Measurements from ENCODE around the gene DAGLB.
"Not testable (repeated sequence)": the region's sequence is repeated elsewhere in the genome, so short reads cannot be mapped to it uniquely, and the experiment has no call there.

The DAGLB gene

DNA sequence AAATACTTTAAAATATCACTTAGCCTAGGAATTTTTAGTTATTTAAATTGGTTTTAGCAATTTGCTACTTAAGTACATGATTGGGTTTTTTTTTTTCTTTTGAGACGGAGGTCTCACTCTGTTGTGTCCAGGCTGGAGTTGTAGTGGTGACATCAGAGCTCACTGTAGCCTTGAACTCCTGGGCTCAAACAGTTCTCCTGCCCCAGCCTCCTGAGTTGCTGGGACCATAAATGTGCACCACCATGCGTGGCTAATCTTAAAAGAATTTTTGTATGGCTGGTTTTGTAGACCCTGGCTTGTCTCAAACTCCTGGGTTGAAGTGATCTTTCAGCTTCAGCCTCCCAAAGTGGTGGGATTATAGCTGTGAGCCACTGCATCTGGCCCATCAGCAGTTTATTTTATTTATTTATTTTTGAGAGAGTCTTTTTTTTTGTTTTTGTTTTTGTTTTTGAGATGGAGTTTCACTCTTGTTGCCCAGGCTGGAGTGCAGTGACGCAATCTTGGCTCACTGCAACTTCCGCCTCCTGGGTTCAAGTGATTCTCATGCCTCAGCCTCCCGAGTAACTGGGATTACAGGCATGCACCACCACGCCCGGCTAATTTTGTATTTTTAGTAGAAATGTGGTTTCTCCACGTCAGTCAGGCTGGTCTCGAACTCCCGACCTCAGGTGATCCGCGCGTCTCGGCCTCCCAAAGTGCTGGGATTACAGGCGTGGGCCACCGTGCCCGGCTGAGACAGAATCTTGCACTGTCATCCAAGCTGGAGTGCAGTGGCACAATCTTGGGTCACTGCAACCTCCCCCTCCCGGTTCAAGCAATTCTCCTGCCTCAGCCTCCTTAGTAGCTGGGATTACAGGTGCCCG lies 47.3 kb downstream of the DAGLB start:
- in situ Hi-C loops (cut with HindIII; ENCODE audit: low sequenced_read_pairs) = not testable (repeated sequence)

DNA sequence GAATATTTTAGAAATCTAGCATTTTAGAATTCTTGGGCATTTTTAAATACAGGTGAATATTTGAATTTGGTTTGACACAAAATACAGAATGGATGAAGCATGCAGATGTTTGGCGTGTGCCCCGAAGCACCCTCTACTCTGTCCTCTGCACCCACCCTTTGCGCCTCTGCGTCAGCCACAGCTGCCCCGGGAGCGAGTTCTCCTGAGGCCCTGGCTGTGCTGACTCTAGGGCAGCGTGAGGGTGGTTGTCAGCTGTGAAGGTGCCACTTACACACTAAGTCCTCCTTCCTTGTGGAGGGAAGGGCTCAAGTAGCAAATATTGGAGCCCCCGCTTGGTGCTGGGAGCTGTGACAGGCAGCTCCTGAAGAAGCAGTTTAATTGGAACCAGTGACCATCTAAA lies 48.4 kb downstream of the DAGLB start:
- in situ Hi-C loops (cut with HindIII; ENCODE audit: low sequenced_read_pairs) = no loop called here

DNA sequence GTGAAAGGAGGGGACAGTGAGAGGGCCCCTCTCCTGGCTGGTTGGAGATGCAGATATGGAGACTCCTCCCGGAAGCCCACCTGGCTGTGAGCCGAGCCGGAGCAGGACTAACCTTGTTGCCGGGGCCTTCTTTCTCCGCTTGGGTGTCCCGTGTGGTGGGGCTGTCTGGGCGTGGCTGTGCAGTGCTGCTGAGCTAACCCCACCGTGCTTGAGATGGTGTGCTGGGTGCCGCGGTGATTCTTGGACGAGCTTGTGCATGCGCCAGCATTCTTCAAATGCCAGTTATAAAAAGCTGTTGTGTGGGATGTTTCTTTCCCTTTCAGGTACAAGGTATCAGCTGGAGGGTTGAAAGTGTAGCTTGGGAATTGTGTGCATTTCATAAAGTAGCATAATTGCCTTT lies 48.8 kb downstream of the DAGLB start:
- in situ Hi-C loops (cut with HindIII; ENCODE audit: low sequenced_read_pairs) = no loop called here

DNA sequence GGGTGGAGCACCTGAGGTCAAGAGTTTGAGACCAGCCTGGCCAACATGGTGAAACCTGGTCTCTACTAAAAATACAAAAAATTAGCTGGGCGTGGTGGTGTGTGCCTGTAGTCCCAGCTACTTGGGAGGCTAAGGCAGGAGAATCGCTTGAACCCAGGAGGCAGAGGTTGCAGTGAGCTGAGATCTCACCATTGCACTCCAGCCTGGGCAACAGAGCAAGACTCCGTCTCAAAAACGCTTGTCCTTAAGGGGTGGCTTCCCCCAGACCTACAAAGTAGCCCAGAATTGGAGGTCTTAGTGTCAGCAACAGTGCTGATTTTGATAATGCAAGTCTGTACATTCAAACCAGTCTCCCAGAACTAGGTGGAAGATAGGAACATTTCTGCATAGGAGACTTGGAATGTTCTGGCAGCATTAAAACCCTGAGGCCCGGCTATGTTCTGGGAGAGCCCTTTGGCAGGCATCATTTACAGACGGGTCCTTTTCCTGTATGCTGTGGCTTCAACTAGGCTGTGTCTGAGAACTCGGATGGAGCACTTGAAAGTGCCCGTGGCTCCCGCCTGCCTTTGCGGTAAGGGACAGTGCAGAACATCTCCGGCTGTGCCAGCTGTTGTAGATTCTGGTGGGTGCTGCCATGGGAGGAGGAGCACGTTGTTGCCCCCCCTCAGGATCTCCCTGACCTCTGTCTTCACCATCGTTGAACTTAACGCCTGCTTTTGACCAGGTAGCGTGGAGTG lies 49.8 kb downstream of the DAGLB start:
- in situ Hi-C loops (cut with HindIII; ENCODE audit: low sequenced_read_pairs) = not testable (repeated sequence)

DNA sequence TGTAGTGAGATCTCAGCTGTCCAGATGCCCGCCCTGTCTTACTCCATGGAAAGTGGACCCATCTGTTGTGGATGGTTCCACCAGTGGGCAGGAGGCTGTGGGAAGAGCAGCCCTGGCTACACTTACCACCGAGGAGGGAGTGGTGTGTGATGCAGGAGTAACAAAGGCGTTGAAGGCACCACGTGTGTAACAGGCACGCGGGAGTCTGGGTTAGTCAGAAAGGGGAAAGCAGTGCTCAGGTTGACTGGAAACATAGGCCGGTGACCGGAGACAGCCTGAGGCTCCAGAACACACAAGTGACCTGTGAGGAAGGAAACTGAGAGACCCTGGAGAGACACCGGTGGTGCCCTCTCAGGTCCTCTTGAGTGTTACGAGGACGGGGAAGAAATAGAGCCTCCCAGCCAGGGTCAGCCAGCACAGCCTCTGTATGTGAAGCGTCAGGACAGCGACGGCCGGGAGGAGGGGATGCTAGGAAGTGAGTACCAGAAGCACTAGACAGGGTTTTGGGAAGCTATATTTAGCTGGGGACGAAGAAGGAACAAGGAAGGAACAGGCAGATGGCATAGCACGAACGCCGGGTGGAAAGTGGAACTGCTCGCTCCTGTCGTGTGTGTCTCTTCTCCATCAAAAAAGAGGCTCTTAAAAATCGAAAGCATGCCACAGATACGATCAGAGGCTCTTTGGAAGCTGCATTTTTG lies 51.7 kb downstream of the DAGLB start:
- in situ Hi-C loops (cut with HindIII; ENCODE audit: low sequenced_read_pairs) = no loop called here

DNA sequence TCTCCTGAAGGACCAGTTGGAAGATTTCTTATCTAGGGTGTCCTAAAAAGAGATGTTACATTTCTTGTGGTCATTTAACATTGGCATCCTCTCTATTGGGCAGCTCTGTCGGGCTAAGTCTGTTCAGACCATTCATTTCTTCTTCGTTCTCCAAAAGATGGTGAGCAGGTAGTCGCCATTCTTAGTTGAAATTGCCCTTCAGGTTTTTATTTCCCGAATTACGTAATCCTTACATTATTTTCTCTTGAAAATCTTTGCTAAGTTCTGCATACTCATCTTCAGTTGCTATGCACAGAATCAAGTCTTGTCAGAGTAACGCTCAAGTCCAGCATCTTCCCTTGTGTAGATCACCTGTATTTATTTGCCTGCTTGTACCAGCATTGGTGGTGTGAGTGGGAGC lies 53.6 kb downstream of the DAGLB start:
- in situ Hi-C loops (cut with HindIII; ENCODE audit: low sequenced_read_pairs) = no loop called here

DNA sequence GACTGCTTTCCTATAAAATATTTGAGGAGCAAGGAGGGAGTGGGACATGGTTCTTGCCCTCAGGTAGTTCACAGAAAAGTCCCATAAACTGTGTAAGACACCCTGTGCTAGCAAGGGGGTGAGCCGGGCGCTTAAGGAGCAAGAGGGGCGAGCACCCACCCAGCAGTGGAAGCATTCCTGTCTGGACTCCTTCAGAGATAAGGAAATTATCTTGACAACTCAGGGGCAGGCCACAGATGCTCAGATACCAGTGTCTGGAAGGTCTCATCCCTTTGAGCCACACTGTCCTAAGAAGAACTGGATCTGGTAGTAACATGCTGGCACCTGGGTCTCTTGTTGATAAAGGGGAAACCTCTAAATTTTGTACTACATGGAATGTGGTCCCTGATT lies 54.1 kb downstream of the DAGLB start:
- in situ Hi-C loops (cut with HindIII; ENCODE audit: low sequenced_read_pairs) = no loop called here

DNA sequence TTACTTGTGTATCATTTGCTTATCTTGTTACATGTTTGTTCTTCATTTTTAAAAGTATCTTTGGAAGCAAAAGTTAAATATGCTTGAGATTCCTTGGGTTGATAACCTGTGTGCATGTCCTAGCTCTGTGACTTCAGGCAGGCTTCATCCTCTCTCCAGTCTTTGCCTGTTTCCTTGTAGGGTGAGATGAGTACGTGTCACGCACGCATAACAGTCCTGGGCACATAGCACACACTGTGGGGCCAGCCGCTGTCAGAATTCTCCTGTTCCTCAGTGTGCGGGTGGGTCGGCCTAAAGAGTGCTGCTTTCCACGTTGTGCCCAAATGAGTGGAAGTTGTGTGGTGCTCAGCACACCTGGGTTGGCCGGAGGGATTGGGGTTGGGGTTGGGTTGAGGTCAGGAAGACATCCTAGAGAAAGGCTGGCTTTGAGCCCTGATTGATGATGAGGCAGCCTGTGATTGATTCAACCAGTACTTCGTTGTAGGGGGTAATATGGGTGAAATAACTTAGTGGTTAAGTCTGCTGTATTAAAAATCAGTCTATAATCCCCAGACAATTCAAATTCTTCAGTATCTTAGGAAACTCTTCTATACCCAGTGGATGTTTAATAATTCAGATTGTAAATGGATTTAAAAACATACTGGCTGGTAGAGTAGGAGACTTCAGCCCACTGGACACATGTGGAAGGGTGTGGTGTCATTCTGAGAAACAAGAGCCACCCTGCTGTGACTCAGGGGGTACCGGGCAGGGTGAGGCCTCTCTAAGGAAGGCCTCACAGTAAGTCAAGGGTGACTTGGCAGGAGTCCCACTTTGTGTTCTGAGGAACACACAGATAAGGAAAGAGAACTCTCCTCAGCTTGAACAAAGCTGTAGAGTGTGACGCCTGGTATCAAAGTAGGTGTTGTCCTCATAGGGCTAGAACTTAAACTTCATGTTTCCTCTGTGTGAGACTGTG lies 54.8 kb downstream of the DAGLB start:
- in situ Hi-C loops (cut with HindIII; ENCODE audit: low sequenced_read_pairs) = no loop called here

DNA sequence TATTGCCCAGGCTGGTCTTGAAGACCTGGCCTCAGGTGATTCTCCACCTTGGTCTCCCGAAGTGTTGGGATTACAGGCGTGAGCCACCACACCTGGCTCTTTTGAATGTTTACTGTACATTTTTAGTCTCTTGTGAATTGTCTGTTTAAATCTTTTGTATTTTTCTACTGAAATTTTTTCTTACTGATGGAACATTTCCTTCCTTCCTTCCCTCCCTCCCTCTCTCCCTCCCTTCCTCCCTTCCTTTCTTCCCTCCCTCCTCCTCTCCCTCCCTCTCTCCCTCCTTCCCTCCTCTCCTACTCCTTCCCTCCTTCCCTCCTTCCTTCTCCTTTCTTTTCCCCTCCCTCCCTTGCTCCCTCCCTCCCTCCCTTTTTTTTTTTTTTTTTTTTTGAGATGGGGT lies 58.0 kb downstream of the DAGLB start:
- in situ Hi-C loops (cut with HindIII; ENCODE audit: low sequenced_read_pairs) = loop anchor here (10.0 kb wide), 1 partner anchor 355 kb away; the partner anchor contains the start of gene ANKRD61

DNA sequence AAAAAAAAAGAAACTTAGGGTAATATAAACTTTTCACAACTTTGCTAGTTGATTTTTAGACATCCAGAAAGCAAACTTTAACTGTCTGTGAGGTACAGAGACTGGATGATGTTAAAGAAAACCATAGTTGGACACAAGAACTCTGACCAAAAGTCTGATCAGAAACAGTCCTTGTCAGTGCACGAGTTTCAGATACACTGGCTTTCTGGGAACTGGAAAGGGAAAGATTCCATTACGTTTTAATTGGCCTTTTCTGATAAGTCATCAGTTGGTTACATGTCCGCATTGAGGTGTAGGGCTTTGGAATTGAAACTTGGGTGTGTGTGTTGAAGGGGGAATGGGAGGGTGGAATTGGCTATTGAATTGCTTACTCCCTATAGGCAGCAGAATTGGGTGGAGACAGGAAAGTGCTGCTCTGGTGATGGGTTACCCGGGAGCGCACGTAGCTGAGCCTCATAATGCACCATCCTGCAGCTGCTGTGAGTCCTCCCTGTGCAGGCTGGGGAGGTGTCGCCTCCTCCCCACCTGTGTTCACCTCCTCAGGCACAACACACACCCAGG lies 59.9 kb downstream of the DAGLB start:
- in situ Hi-C loops (cut with HindIII; ENCODE audit: low sequenced_read_pairs) = loop anchor here (10.0 kb wide), 1 partner anchor 353 kb away; the partner anchor contains the start of gene ANKRD61

DNA sequence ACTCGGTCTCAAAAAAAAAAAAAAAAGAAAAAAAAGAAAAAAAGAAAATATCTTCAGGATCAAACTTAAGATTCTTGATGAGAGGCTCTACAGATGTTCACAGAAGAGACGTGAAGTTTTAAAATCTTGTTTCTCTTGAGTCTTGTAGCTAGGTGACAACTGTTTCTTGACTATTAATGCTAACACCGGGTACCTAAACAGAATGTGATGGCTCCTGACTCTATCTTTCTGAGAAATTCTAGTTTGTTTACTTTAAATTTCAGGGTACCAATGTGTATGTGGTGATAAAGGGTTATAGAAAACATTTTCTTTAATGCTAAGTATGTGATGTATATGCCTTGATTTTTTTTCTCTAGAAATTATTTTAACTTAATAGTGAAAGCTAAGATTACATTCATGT lies 61.0 kb downstream of the DAGLB start:
- in situ Hi-C loops (cut with HindIII; ENCODE audit: low sequenced_read_pairs) = loop anchor here (10.0 kb wide), 1 partner anchor 352 kb away; the partner anchor contains the start of gene ANKRD61

DNA sequence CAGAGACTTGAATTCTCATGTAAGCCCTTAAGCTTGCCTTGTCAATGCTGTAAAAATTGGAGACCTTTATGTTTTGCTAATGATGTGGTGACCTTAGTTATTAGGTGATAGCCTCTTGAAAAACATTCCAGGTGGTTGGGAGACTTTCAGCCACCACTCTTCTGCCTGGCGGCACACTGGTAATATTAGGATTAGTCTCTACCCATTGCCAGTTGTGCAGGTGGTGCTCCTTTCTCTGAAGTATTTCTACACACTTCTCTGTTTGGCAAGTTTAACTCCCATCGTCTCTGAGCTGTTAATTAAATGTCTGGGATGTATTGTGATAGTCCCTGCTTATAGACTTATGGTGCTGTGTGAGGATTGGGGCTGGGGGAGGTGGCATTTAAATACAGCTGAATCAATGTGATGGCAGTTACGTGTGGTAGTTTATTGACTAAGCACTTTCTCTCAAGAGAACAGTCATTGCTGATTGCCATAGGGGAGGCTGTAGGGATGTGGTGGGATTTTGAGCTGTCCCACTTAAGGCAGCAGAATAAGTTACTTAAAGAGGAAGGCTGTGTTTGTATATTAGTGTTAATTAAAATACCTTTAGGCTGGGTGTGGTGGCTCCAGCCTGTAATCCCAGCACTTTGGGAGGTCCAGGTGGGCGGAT lies 61.7 kb downstream of the DAGLB start:
- in situ Hi-C loops (cut with HindIII; ENCODE audit: low sequenced_read_pairs) = loop anchor here (10.0 kb wide), 1 partner anchor 351 kb away; the partner anchor contains the start of gene ANKRD61

DNA sequence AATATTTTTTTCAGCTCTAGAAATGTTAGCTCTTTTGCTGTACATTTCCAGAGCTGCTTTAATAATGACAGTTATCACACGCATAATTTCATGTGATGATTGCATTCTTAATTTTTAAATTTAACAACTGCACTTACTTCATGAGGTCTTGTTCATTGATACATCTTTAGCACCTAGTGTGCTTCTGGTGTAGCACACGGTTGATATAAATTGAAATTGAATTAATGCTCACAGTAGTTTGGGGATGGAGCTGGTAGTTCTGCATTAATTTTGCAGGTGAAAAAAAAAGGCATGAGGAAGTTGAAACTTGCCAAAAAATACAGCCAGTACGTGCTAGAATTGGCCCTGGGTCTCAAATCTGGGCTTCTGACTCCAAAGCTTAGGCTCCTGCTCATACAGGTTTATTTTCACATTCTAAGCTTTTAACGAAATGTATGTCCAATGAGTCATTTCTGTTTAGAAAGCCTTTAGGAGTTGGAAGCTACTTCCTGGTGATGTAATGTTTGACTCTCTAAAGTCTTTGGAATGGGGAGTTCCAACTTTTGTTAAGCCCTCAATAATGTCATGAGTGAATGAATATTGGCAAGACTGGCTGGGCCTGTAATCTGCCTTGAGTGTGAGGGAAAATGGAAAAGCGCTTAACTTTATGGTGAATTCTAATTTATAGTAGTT lies 62.5 kb downstream of the DAGLB start:
- in situ Hi-C loops (cut with HindIII; ENCODE audit: low sequenced_read_pairs) = loop anchor here (10.0 kb wide), 1 partner anchor 350 kb away; the partner anchor contains the start of gene ANKRD61

DNA sequence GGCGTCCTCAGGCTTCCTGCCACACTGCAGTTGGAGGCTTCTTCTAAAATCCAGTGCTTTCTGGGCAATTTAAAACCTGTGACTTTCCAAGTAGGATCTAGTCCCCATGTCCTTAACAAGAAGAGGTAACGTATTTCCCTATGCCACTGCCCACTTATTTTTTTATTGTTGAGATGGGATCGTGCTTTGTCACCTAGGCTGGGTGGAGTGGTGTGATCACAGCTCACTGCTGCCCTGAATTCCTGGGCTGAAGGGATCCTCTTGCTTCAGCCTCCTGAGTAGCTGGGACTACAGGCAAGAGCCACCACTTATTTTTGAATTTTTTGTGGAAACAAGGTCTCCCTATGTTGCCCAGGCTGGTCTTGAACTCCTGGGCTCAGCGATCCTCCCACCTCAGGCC lies 63.4 kb downstream of the DAGLB start:
- in situ Hi-C loops (cut with HindIII; ENCODE audit: low sequenced_read_pairs) = loop anchor here (5.0 to 10.0 kb wide), 2 partner anchors 67 to 350 kb away; partner anchors contain the start of gene ANKRD61

DNA sequence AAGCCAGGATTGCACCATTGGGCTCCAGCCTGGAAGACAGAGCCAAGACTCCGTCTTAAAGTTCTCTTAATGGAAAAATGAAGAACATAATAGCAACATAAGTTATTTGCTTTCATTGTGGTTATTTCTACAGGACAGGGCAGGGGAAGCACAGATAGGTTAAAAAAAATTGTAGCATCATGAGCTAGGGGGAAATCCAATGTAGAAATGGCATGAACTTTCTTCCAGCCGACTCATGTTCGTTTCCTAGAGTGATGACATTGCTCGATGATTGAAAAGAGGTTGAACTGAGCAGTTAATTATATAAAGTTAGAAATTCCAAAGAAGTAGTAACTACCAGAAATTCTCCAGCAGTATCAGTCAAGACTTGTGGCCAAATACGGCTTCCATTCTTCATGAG lies 64.9 kb downstream of the DAGLB start:
- in situ Hi-C loops (cut with HindIII; ENCODE audit: low sequenced_read_pairs) = loop anchor here (5.0 to 10.0 kb wide), 2 partner anchors 66 to 348 kb away; partner anchors contain the start of gene ANKRD61

DNA sequence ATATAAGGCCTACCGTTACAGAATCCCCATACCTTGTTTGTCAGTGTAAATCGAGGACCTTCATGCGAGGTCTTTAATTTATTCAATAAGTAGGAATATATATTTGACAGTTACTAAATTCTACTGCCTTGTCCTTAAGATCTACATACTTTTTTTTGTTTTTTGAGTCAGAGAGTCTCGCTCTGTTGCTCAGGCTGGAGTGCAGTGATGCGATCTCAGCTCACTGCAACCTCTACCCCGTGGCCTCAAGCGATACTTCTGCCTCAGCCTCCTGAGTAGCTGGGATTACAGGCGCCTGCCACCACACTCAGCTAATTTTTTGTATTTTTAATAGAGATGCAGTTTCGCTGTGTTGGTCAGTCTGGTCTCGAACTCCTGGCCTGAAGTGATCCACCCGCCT lies 65.9 kb downstream of the DAGLB start:
- in situ Hi-C loops (cut with HindIII; ENCODE audit: low sequenced_read_pairs) = loop anchor here (5.0 to 10.0 kb wide), 2 partner anchors 65 to 347 kb away; partner anchors contain the start of gene ANKRD61

DNA sequence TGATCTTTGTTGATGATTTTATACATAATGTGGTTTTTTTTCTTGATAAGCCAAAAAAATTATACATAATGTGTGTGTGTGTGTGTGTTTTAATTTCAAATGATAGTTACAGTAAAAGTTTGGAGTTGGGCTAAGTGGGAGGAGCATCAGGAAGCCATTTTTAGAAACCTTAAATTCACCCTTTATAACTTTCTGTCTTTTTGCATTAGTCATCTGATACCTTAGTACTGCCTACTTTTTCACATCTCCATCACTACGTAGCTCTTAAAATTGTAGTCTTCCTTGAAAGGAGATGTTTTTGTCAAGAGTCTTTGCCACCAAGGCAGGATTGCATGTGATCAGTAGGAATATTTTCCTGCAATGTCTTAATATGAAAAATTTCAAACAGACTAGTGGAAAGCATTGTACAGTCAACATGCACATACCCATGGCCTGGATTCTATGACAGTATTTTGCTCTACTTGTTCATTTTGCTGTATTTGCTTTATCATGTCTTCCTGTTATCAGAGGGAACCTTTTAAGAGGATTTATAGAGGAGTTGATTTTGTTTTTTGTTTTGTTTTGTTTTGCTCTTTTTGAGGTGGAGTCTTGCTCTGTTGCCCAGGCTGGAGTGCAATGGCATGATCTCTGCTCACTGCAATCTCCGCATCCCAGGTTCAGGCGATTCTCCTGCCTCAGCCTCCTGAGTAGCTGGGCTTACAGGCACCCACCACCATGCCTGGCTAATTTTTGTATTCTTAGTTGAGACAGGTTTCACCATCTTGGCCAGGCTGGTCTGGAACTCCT lies 67.3 kb downstream of the DAGLB start:
- in situ Hi-C loops (cut with HindIII; ENCODE audit: low sequenced_read_pairs) = loop anchor here (5.0 to 10.0 kb wide), 2 partner anchors 63 to 346 kb away; partner anchors contain the start of gene ANKRD61
